CD4-positive, alpha-beta T cell treated with Interleukin-15 for 1 hour (primary cell): ENCODE data around the gene ZMYND8.
"Not testable (repeated sequence)": the region's sequence is repeated elsewhere in the genome, so short reads cannot be mapped to it uniquely, and the experiment has no call there.

Source experiments
- DNase-seq: peaks from one replicate; pipeline ENCODE4 v3.0.0-alpha.2; 2020

Gene ZMYND8

DNA sequence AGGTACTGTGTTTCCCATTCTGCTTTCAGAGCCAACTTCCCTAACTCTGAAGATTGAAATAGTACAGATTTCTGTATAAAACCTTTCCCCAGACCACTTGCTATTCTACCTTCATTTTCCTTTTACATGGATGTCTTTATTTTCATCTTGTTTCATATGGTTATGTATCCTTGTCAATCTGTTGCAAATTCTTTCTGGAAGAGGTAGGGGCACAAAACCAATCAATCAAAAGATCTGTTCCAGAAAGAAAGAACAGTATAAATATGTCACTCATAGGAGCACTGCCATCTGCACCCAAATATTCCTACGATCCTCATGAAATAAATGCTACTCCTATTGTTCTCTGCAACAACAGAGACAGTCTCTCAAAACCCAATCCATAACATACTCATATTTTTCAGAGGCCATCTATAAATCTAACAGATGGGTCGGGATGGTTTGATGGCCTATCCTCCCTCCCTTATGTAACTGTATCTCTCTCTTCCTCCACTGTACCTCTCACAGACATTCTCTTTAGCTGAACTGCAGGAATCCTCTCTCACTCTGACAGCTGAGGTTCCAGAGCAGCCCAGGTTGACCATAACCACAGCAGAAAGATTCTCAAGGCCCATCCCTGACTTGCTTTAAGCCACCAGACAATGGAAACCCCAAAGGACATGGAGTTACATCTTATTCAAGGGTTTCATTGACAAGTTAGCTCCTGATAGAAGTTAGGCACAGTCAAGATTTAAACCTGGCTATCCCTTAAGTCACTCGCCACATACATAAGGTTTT is 112.8 kb downstream of the ZMYND8 start:
- no peak for DNase-seq

DNA sequence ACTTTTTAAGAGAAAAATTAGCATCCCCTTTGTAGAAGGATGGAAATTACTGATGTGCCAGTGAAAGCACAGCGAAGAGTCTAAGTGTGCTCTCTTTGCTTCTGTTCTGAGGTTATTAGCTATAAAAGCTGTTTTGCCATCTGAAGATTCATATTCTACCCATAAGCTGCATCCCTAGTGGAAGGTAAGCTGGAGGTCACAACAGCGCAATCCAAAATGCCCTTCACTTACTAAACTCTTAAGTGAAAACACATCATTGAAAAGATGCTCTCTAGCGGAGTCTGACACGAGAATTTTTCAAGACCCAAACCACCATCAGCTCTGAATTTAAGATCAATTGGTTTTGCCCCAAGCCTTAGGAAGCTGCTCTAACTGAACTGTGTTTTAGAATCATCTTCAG is 113.5 kb downstream of the ZMYND8 start:
- no peak for DNase-seq

GRCh38 chr20:47241345-47241781 is 115.1 kb downstream of the ZMYND8 start:
- DNase-seq: no peak

- DNase-seq: not testable (repeated sequence)
Measured at GRCh38 chr20:47240096-47240495, 116.4 kb downstream of the ZMYND8 start.

DNA sequence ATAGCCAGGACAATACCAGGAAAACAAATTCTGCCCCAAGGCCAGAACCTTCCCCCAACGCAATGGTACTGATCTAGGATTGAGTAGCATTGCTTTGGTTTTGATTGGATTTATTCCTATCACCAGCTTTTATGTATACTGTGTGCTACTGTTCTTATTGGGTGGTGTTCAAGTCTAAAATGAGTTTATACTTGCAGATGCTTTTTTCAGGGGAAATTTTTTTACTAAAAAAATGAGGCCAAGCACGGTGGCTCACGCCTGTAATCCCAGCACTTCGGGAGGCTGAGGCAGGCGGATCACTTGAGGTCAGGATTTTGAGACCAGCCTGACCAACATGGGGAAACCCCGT is 116.8 kb downstream of the ZMYND8 start:
- no peak for DNase-seq

- no peak for DNase-seq
Measured at GRCh38 chr20:47238780-47239718, 117.5 kb downstream of the ZMYND8 start.

DNA sequence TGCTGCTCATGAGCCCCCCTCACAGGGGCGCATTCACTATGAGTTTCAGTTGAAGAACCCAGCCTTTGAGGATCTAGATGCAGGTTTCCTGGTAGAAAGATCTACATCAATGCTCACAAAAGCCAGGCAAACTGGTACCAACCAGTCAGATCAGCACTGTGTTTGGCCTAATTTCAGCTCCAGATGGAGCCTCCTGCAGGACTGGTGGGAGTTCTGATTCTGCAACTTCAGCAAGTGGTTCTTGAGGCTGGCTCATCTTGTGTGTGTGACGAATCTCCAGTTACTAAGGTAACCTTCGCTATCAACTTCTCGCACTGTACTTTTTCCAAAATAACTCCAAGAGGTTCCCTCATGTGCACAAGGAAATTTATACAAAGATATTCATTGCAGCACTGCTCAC is 118.8 kb downstream of the ZMYND8 start:
- DNase-seq: no peak

- no peak for DNase-seq
Measured at GRCh38 chr20:47236639-47236900, 119.9 kb downstream of the ZMYND8 start.

DNA sequence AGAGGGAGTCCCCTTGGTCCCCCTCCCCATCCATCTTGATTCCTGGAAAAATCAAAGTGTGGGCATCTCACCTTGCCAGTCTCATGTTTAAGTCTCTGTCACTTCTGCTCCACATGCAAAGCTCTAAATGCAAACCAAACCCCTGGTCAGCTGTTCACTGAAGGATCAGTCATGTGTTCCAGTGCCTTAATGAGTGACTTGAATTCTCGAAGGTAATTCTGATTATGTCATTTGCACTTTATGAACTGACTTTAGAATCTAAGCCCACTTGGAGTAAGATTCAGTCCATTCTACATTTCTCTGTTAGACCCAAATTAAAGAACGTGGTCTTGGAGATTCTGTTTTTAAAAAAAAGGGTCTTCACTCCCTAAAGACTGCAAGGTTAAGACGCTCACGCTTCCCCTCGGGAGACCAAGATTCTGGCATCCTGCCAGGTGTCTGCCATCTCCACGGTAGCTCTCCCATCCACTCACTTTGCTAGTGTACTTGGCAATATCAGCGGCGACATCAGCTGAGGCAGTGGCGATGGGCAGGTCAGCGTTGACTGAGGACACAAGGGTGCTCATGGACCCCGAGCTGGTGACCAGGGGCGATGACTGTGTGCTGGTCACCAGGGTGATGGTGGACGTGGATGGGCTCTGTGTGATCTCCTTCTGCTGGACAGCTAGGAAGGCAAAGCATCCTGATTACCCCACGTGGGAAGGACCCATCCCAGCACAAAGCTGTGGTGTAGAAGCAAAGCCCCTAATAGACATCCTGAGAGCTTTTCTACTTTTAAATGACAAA is 120.5 kb downstream of the ZMYND8 start:
- DNase-seq: no peak

GRCh38 chr20:47235111-47235510 is 121.4 kb downstream of the ZMYND8 start:
- no peak for DNase-seq

- DNase-seq: no peak
Measured at GRCh38 chr20:47233333-47234188, 122.9 kb downstream of the ZMYND8 start.

DNA sequence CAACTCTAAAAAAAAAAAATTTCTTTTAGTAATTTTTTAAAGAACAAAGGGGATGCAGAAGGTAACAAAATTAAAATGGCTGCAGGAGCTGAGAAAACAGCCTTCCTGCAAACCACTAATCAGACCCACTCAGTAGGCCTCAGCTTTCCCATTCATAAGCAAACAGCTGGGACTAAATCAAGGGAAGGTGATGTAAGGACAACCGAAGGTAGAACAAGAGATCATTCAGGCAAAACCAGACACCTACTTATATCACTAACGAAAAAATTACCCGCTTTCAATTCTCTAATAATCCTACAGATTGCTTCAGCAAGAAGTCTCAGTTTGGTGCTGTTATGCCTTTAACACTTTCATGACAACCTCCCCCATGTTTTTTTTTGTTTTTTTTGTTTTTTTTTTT is 124.0 kb downstream of the ZMYND8 start:
- DNase-seq: no peak

- no peak for DNase-seq
Measured at GRCh38 chr20:47231382-47232039, 125.0 kb downstream of the ZMYND8 start.

- no peak for DNase-seq
Measured at GRCh38 chr20:47230811-47231256, 125.7 kb downstream of the ZMYND8 start.

GRCh38 chr20:47228654-47229053 is 127.8 kb downstream of the ZMYND8 start:
- no peak for DNase-seq

DNA sequence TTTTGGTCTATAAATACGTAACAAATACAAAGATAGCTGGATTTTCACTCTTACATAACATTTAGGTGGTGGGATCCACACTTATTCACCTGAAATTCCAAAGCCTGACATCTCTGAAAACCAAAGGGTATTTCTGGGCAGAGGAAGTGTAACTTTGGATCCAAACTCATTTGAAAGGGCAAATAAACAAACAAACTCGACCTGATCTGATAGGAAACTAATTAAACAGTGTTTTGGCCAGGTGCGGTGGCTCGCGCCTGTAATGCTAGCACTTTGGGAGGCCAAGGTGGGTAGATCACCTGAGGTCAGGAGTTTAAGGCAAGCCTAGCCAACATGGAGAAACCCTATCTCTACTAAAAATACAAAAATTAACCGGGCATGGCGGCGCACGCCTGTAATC is 128.9 kb downstream of the ZMYND8 start:
- DNase-seq: no peak

DNA sequence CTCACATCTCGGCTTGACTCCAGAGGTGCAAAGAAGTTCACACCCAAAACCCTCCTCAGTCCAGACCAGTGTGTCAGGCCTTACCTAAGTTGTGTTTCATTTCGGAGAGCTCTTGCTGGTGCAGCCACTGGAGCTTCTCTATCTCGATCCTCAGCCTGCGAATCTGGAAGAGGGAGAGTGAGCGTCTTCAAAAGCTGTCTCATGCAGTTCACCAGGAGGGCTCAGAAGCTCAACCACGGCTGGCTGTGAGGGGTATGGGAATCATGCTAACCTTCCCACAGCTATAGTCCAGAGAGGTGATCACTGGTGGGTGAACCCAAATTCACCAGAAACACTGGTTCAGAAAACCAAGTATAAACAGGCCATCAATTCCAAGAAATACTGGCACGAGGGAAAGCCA is 129.4 kb downstream of the ZMYND8 start:
- DNase-seq: no peak

DNA sequence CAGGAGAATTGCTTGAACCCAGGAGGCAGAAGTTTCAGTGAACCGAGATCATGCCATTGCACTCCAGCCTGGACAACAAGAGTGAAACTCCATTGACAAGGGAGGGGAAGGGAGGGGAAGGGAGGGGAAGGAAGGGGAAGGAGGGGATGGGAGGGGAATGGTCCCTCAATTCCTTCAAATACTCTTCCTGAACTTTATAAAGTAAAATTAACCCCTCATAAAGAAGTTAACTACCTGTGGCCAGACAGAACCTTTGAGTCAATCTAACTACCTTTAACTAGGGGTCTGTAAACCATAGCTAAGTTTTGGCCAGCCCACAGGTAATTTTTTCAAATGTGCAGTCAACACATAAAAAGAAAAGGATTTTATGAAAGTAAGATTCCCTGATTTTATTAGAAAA is 131.0 kb downstream of the ZMYND8 start:
- DNase-seq: no peak

DNA sequence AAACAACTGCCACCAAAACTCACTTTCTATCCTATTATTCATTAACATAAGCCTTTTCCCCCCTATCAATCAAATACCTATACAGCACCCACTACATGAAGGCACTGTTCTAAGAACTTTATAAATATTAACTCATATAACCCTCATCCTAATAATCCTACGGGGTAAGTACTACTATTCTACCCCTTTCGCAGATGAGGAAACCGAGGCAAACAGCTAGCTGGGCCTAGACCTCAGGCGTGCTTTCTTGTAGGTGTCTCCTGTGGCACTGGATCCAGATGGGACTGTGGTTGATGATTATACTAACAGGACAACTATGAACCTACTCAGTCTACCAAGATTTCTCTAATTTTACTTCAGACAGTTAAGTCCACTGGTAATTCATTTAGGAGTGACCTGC is 131.6 kb downstream of the ZMYND8 start:
- DNase-seq: no peak

DNA sequence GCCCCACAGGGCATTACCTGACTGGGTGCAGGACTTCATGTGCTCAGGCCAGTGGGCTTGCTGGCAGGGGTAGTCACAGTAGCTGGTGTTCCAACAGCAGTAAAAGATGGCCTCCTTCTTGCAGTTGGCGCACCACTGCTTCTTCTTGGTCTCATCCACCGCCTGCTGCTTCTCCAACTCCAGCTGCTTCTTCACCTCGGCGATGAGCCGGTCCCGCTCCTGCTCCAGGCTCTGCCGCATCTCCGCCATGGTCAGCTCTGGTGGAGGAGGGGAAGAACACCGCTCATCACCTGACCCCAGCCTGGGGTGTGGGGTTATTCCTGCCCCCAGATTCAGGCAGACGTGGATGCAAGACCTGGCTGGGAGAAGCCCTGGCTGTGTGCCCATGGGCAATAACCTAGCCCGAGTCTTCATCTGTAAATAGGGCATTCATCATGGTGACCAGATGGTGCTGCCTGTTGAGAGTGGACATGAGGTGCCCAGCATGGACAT is 132.2 kb downstream of the ZMYND8 start:
- no peak for DNase-seq

DNA sequence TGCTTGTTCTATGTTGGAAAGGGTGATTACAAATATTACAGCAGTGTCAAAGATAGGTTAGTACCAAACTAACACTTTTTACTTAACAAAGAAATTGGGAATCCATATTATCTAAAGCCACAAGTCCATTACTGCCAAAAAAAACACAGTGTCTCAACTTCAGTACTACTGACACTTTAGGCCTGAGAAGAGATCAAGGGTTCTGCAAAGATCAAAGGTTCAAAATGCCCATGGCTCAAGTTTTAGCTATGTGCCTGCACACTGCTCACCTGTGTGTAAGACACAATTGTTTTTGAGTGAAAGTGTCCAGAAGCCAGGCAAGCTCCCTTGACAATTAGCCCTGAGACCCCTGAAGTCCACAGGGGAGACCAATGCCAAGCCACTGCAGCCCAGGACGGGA is 132.6 kb downstream of the ZMYND8 start:
- DNase-seq: no peak
